NCI-H2227 treated with DMSO at 0.1 percent for 48 hours (cell line): ENCODE measurements around the gene C3orf20.

ENCODE experiments used
- DNase-seq: peaks from one replicate; lab custom pipeline; 2025; lab: John Stamatoyannopoulos, UW

Gene C3orf20

GRCh38 chr3:14674841-14675240 lies at the start of gene C3orf20:
C3orf20 (plus strand) TSS chr3:14675141; CDS start chr3:14682714, 7,573 bp downstream.
- no peak for DNase-seq

GRCh38 chr3:14625443-14625842 lies 49.5 kb upstream of the C3orf20 start:
- DNase-seq, result no peak

GRCh38 chr3:14627815-14628214 lies 47.1 kb upstream of the C3orf20 start:
- DNase-seq, result no peak

GRCh38 chr3:14628406-14628805 lies 46.5 kb upstream of the C3orf20 start:
- no peak for DNase-seq

GRCh38 chr3:14630404-14631100 lies 44.4 kb upstream of the C3orf20 start:
- no peak for DNase-seq

GRCh38 chr3:14631101-14631497 lies 43.8 kb upstream of the C3orf20 start:
- DNase-seq, result no peak

- no peak for DNase-seq
Measured at GRCh38 chr3:14631687-14632441, 43.1 kb upstream of the C3orf20 start.

- no peak for DNase-seq
Measured at GRCh38 chr3:14632442-14632930, 42.5 kb upstream of the C3orf20 start.

- DNase-seq, result no peak
Measured at GRCh38 chr3:14633417-14633816, 41.5 kb upstream of the C3orf20 start.

GRCh38 chr3:14633819-14634424 lies 41.0 kb upstream of the C3orf20 start:
- DNase-seq, result no peak

- DNase-seq, result no peak
Measured at GRCh38 chr3:14634763-14635400, 40.1 kb upstream of the C3orf20 start.

GRCh38 chr3:14636496-14637087 lies 38.3 kb upstream of the C3orf20 start:
- DNase-seq, result no peak

GRCh38 chr3:14640157-14640562 lies 34.8 kb upstream of the C3orf20 start:
- no peak for DNase-seq

GRCh38 chr3:14640734-14641133 lies 34.2 kb upstream of the C3orf20 start:
- DNase-seq, result no peak

- no peak for DNase-seq
Measured at GRCh38 chr3:14641346-14641745, 33.6 kb upstream of the C3orf20 start.

- DNase-seq, result no peak
Measured at GRCh38 chr3:14645453-14645852, 29.5 kb upstream of the C3orf20 start.

- DNase-seq, result no peak
Measured at GRCh38 chr3:14646131-14646573, 28.8 kb upstream of the C3orf20 start.

- DNase-seq, result no peak
Measured at GRCh38 chr3:14646589-14647413, 28.1 kb upstream of the C3orf20 start.

GRCh38 chr3:14647976-14648955 lies 26.7 kb upstream of the C3orf20 start:
- peak; percentile 49 for DNase-seq

GRCh38 chr3:14649466-14649865 lies 25.5 kb upstream of the C3orf20 start:
- DNase-seq, result no peak
